ENCODE data around the gene ADAM12.
"Not testable (repeated sequence)": the region's sequence is repeated elsewhere in the genome, so short reads cannot be mapped to it uniquely, and the experiment has no call there.

- not testable (repeated sequence) for TF ChIP-seq CTCF, EZH2, EZH2phosphoT487 (IDR thresholded peaks at IDR 0.05)
Measured at GRCh38 chr10:126343496-126343895, 44.8 kb downstream of the ADAM12 start.
